ENCODE results near the gene FLYWCH2. TPM values are rescaled to one million over a fixed set of nuclear protein-coding genes. Genes with fewer than 3 reads are reported as not detected.

Gene FLYWCH2
- total and polyA plus RNA-seq, 2 of the 13 experiments (the other 11 are each of a cell fraction or from before 2014, with no cell fraction given) = 16.9 to 19.8 TPM

GRCh38 chr16:2905241-2905987, 22.4 kb downstream of the FLYWCH2 start (continued):
- TF ChIP-seq WIZ (CRISPR knock-in tag; IDR thresholded peaks at IDR 0.05) (no peak), RNF2 (conservative IDR thresholded peaks at IDR 0.05; ENCODE audit: low read depth) (no peak), ASH2L (IDR thresholded peaks at IDR 0.05; ENCODE audit: insufficient read length, low read depth, low read length) (no peak), SIX4 (CRISPR knock-in tag; IDR thresholded peaks at IDR 0.05) (no peak), PCBP2 (optimal IDR thresholded peaks at IDR 0.05; ENCODE audit: low read depth, low read length, poor library complexity, severe bottlenecking) (no peak), ZNF10 (CRISPR knock-in tag; IDR thresholded peaks at IDR 0.05; ENCODE audit: borderline replicate concordance, low read depth) (no peak), TERF1 (CRISPR knock-in tag; IDR thresholded peaks at IDR 0.05) (no peak), BRD4 (CRISPR knock-in tag; IDR thresholded peaks at IDR 0.05) (no peak), KLF6 (CRISPR knock-in tag; IDR thresholded peaks at IDR 0.05) (peak; percentile 76; the same call in 1 of the 2 replicates), SYNCRIP (IDR thresholded peaks at IDR 0.05; ENCODE audit: insufficient read depth, low read depth, low read length) (no peak), HNF1A (IDR thresholded peaks at IDR 0.05; ENCODE audit: low read depth) (no peak), HNF1A (CRISPR knock-in tag; IDR thresholded peaks at IDR 0.05; ENCODE audit: borderline replicate concordance) (no peak), ZNF354B (CRISPR knock-in tag; IDR thresholded peaks at IDR 0.05) (no peak), ZNF138 (CRISPR knock-in tag; IDR thresholded peaks at IDR 0.05; ENCODE audit: low read depth) (no peak), ZNF24 (IDR thresholded peaks at IDR 0.05) (no peak)

Data from HepG2 (cell line).